ENCODE data around the gene ZBTB7C. TPM values are rescaled to one million over a fixed set of nuclear protein-coding genes. Genes with fewer than 3 reads are reported as not detected.

ZBTB7C gene
- total and polyA plus RNA-seq, 9 of the 15 experiments (the other 6 are each of a cell fraction or from before 2014, with no cell fraction given): not detected

DNA sequence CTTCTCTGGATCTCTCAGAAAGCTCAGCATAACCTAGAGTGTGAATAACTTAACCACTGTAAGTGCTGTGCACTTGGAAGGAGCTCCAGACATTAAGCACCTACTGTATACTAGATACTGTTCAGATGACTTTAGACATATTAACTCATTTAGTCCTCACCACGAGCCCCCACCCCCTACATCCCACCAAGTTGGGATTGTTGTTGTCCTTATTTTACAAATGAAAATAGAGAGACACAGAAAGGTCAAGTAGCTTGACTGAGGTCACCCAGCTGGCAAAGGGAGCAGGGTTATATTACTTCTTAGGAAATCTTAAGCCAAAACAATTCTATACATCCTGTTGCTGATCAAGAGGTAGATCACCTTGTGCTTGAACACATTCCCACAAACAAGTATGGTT lies 244.5 kb downstream of the ZBTB7C start:
- H3K4me3 ChIP-seq: no peak overlapping the region
- POLR2A ChIA-PET: no interaction called here
- CTCF ChIA-PET (ENCODE audit: low intra/inter-chr PET ratio): no interaction called here
- intact Hi-C loops (cut with micrococcal nuclease): no loop called here
- in situ Hi-C loops (cut with MboI): no loop called here
- peaks cover 0 to 11% of the 10 kb centered on the region in 2 experiments; a peak in 2 of 5 replicates for H3K4me1 ChIP-seq (replicated peaks in 1 of 2; ENCODE audit: control insufficient read depth in 2 of 2, insufficient read depth in 2 of 2, low read length in 2 of 2)
- H3K4me2 ChIP-seq (ENCODE audit: insufficient read depth, low read length): no peak overlapping the region
- WGBS (ENCODE audit: insufficient coverage, low coverage, missing lambda C conversion rate): 0% methylated on average over 1 of the region's 1 CpG
- no peak for ATAC-seq
- H4K20me1 ChIP-seq (replicated peaks; ENCODE audit: control insufficient read depth, insufficient read depth, low read length): no peaks in the 10 kb centered on the region
- no peak for FAIRE-seq
- H3K27me3 ChIP-seq (ENCODE audit: control insufficient read depth in 2 of 2, insufficient read depth in 2 of 2, low read length in 2 of 2): peaks cover 2 to 36% of the 10 kb centered on the region in 2 experiments; a peak in 2 of 5 replicates
- H3K36me3 ChIP-seq (ENCODE audit: control insufficient read depth, insufficient read depth, low read length): no peaks in the 10 kb centered on the region
- H3K27ac ChIP-seq (ENCODE audit: extremely low read depth, low read depth, low read length): no peak overlapping the region
- no peaks in the 10 kb centered on the region for H3K9me3 ChIP-seq (replicated peaks; ENCODE audit: control insufficient read depth, insufficient read depth, low read depth, low read length)
- no peaks in the 10 kb centered on the region for H3K79me2 ChIP-seq (ENCODE audit: control insufficient read depth, insufficient read depth, low read length)
- no peak overlapping the region for H3K9ac ChIP-seq (ENCODE audit: insufficient read depth in 1 of 2, low read depth in 2 of 2, low read length in 2 of 2)
- H3K9me1 ChIP-seq (ENCODE audit: control insufficient read depth, insufficient read depth, low read length): no peaks in the 10 kb centered on the region
- no peak for TF ChIP-seq MTA1 (IDR thresholded peaks at IDR 0.05; ENCODE audit: borderline replicate concordance)
- no peak for TF ChIP-seq EWSR1 (IDR thresholded peaks at IDR 0.05; ENCODE audit: borderline replicate concordance, low read depth, partially characterized antibody)
- TF ChIP-seq PHB2 (IDR thresholded peaks at IDR 0.05; ENCODE audit: low read depth): no peak
- no peak for TF ChIP-seq TFAM (CRISPR knock-in tag; conservative IDR thresholded peaks at IDR 0.05)
- no peak for TF ChIP-seq RBM14 (IDR thresholded peaks at IDR 0.05; ENCODE audit: borderline replicate concordance, insufficient read depth, low read depth, low read length)
- BruUV-seq (replicated peaks): no TSS peak
- no peak for DNase-seq (ENCODE audit: extremely low read depth in 1 of 4, low spot score in 3 of 4)
- H2AFZ ChIP-seq (ENCODE audit: low read depth, low read length): no peak overlapping the region

DNA sequence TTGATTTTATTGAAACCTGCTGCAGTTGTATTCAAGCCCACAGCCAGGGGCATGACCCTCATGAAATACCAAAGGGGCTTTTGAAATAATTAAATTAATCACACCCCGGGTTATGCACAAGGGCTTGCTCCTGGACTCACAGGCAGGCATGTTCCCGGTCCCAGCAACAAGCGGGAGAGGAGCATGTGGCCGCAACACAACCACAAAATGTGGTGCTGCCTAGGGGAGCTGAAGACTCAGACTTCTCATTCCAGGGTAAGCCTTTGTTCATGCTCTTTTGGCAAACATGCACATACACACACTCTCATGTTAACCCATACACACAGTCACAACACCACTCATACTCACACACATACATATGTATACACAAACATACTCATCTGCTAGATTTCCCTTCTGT lies 245.1 kb downstream of the ZBTB7C start:
- DNase-seq (ENCODE audit: extremely low read depth in 1 of 4, low spot score in 3 of 4) (no peak), FAIRE-seq (no peak), ATAC-seq (no peak)
- in situ Hi-C loops (cut with MboI): no loop called here
- Histone ChIP-seq H3K36me3 (ENCODE audit: control insufficient read depth, insufficient read depth, low read length) (no peaks in the 10 kb centered on the region), H3K9me1 (ENCODE audit: control insufficient read depth, insufficient read depth, low read length) (no peaks in the 10 kb centered on the region), H3K79me2 (ENCODE audit: control insufficient read depth, insufficient read depth, low read length) (no peaks in the 10 kb centered on the region), H3K9me3 (replicated peaks; ENCODE audit: control insufficient read depth, insufficient read depth, low read depth, low read length) (no peaks in the 10 kb centered on the region), H4K20me1 (replicated peaks; ENCODE audit: control insufficient read depth, insufficient read depth, low read length) (no peaks in the 10 kb centered on the region), H3K27me3 (ENCODE audit: control insufficient read depth in 2 of 2, insufficient read depth in 2 of 2, low read length in 2 of 2) (peaks cover 2 to 35% of the 10 kb centered on the region in 2 experiments; a peak in 2 of 5 replicates), H2AFZ (ENCODE audit: low read depth, low read length) (no peak overlapping the region), H3K4me1 (replicated peaks in 1 of 2; ENCODE audit: control insufficient read depth in 2 of 2, insufficient read depth in 2 of 2, low read length in 2 of 2) (peaks cover 0 to 11% of the 10 kb centered on the region in 2 experiments; a peak in 2 of 5 replicates), H3K4me3 (no peak overlapping the region), H3K4me2 (ENCODE audit: insufficient read depth, low read length) (no peak overlapping the region), H3K27ac (ENCODE audit: extremely low read depth, low read depth, low read length) (no peak overlapping the region), H3K9ac (ENCODE audit: insufficient read depth in 1 of 2, low read depth in 2 of 2, low read length in 2 of 2) (no peak overlapping the region)
- WGBS (ENCODE audit: insufficient coverage, low coverage, missing lambda C conversion rate): 0% methylated on average over 3 of the region's 4 CpGs
- intact Hi-C loops (cut with micrococcal nuclease): no loop called here
- ChIA-PET POLR2A (no interaction called here), CTCF (ENCODE audit: low intra/inter-chr PET ratio) (no interaction called here)
- BruUV-seq (replicated peaks): no TSS peak
- TF ChIP-seq MCM3 (IDR thresholded peaks at IDR 0.05) (no peak), RFX5 (IDR thresholded peaks at IDR 0.05; ENCODE audit: low read depth, low read length) (no peak), ARHGAP35 (IDR thresholded peaks at IDR 0.05; ENCODE audit: partially characterized antibody) (no peak), ZNF239 (CRISPR knock-in tag; IDR thresholded peaks at IDR 0.05) (no peak), MAFF (IDR thresholded peaks at IDR 0.05; ENCODE audit: low read length) (no peak)
- TF ChIP-seq, protein P1, sequence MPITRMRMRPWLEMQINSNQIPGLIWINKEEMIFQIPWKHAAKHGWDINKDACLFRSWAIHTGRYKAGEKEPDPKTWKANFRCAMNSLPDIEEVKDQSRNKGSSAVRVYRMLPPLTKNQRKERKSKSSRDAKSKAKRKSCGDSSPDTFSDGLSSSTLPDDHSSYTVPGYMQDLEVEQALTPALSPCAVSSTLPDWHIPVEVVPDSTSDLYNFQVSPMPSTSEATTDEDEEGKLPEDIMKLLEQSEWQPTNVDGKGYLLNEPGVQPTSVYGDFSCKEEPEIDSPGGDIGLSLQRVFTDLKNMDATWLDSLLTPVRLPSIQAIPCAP (CRISPR knock-in tag; IDR thresholded peaks at IDR 0.05; ENCODE audit: borderline replicate concordance): no peak
- TF ChIP-seq, protein P2, sequence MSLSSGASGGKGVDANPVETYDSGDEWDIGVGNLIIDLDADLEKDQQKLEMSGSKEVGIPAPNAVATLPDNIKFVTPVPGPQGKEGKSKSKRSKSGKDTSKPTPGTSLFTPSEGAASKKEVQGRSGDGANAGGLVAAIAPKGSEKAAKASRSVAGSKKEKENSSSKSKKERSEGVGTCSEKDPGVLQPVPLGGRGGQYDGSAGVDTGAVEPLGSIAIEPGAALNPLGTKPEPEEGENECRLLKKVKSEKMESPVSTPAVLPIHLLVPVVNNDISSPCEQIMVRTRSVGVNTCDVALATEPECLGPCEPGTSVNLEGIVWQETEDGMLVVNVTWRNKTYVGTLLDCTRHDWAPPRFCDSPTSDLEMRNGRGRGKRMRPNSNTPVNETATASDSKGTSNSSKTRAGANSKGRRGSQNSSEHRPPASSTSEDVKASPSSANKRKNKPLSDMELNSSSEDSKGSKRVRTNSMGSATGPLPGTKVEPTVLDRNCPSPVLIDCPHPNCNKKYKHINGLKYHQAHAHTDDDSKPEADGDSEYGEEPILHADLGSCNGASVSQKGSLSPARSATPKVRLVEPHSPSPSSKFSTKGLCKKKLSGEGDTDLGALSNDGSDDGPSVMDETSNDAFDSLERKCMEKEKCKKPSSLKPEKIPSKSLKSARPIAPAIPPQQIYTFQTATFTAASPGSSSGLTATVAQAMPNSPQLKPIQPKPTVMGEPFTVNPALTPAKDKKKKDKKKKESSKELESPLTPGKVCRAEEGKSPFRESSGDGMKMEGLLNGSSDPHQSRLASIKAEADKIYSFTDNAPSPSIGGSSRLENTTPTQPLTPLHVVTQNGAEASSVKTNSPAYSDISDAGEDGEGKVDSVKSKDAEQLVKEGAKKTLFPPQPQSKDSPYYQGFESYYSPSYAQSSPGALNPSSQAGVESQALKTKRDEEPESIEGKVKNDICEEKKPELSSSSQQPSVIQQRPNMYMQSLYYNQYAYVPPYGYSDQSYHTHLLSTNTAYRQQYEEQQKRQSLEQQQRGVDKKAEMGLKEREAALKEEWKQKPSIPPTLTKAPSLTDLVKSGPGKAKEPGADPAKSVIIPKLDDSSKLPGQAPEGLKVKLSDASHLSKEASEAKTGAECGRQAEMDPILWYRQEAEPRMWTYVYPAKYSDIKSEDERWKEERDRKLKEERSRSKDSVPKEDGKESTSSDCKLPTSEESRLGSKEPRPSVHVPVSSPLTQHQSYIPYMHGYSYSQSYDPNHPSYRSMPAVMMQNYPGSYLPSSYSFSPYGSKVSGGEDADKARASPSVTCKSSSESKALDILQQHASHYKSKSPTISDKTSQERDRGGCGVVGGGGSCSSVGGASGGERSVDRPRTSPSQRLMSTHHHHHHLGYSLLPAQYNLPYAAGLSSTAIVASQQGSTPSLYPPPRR (CRISPR knock-in tag; IDR thresholded peaks at IDR 0.05; ENCODE audit: borderline replicate concordance): no peak

Data from K562 (cell line).